Stimulated activated CD8-positive, alpha-beta memory T cell treated with anti-CD3 and anti-CD28 coated beads, Interleukin-7, amount 100 ng/mL, for 48 hours (primary cell): ENCODE data around the gene INTS7.

Source experiments
- DNase-seq, 2 donors: peaks; one replicate each; pipeline ENCODE4 v3.0.0-alpha.2; 2020; ENCODE audit warnings: low read depth in 1 of 2; ENCODE audit errors: extremely low read depth in 1 of 2

INTS7 gene, protein sequence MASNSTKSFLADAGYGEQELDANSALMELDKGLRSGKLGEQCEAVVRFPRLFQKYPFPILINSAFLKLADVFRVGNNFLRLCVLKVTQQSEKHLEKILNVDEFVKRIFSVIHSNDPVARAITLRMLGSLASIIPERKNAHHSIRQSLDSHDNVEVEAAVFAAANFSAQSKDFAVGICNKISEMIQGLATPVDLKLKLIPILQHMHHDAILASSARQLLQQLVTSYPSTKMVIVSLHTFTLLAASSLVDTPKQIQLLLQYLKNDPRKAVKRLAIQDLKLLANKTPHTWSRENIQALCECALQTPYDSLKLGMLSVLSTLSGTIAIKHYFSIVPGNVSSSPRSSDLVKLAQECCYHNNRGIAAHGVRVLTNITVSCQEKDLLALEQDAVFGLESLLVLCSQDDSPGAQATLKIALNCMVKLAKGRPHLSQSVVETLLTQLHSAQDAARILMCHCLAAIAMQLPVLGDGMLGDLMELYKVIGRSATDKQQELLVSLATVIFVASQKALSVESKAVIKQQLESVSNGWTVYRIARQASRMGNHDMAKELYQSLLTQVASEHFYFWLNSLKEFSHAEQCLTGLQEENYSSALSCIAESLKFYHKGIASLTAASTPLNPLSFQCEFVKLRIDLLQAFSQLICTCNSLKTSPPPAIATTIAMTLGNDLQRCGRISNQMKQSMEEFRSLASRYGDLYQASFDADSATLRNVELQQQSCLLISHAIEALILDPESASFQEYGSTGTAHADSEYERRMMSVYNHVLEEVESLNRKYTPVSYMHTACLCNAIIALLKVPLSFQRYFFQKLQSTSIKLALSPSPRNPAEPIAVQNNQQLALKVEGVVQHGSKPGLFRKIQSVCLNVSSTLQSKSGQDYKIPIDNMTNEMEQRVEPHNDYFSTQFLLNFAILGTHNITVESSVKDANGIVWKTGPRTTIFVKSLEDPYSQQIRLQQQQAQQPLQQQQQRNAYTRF

DNA sequence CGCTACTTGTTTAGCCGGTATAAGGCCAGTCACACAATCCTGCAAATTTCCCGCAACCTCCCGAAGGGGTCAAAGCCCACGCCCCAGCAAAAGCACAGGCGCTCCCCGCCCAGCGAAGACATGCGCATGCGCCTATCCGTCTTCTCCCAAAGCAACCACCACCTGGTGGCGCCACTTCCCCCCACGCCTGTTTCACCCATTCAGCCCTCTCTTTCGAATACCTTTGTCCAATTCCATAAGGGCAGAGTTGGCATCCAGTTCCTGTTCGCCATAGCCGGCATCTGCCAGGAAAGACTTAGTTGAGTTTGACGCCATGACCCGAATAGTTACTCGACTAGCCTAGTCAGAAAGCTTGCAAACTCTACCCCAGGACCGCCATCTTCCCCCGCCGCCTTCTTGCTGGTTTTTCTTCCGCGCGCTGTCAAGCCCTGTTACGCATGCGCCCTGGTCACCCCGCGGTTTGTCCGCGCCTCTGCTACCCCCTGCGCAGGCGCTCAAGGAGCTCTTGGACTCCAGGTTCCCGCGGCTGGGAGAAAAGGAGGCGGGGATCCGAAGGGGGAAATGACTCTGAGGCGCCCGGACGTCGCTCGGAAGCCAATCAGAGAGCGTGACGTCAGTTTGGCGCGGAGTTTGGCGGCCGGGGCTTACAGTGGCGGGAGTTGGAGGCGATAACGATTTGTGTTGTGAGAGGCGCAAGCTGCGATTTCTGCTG, at the start of gene INTS7, which contains the start of gene DTL:
Gene INTS7 (minus strand): TSS at position 435 of the 712 bp plus-strand sequence. CDS start 120 bp downstream, at position 315.
Gene DTL (plus strand): TSS at position 626 of the 712 bp plus-strand sequence. CDS start 143 bp downstream, outside the sequence.
- peak; percentile 96 to 98 for DNase-seq

DNA sequence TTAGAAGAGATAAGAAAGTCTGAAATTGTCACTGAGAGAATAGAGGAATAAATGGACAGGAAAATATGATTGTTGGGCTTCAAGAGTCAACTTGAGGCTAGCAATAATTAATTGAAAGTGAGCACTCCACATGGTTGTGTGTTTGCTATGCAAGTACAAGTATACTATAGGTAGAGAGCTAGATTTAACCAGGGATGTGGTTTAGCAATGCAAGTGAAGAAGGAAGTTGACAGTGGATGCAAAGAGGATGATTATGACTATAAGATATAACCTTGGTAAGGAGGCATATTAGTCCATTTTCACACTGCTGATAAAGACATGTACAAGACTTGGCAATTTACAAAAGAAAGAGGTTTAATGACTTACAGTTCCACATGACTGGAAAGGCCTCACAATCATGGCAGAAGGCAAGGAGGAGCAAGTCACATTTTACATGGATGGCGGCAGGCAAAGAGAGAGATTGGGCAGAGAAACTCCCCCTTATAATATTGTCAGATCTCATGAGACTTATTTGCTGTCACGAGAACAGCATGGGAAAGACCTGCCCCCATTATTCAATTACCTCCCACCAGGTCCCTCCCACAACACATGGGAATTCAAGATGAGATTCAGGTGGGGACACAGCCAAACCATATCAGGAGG, 47.5 kb upstream of the INTS7 start:
- no peak for DNase-seq

DNA sequence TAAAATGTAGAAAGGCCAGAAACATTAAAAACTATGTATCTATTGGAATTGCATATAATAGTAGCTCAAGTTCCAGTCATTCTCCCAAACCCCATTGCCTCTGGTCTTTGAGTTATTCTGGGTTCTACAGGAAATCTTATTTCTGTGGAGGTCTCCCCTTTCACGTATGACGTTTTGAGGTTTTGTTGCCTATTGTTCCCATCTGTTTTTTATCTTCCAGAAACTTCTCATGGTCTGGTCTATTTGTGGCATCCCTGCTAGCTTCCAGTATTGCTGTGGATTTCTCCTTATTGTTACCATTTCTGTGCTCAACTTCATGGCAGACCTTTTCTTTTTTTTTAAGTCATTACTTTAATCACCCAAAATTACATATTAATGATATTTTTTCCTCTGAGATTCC, 43.5 kb upstream of the INTS7 start:
- DNase-seq: no peak

DNA sequence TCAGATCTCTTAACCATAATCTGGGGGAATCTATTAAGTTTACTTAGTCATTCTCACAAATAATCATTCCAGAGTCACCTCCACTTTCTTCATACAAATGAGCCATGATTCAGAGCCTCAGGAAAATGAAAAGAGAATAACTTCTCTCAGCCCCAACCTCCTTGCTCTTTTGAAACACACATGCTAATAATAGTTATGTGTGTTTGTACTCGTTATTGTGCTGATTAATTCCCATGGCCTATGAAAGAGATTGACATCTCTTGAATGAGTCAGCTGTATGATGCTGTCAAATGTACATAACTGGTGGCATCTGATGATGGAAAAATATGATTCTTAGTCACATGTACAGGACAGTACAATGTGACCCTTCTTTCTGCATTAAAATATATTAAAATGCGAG, 41.7 kb upstream of the INTS7 start:
- DNase-seq: no peak

DNA sequence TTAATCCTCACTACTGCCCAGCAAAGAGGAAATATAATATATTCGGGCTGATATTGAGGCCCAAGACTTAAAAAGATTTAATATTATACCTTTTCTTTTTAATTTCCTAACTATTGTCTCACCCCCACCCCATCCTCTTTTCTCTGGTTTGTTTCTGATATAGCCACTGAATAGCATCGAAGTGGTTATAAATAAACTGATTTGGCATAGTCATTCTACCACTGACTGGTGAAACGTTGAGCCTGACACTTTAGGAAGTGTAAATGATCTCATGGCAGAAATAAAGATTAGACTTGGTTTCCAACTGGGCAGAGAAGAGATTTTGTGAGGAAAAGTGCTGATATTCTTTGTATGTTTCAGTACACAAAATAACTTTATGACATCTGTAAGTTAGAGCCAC, 39.5 kb upstream of the INTS7 start:
- DNase-seq: no peak

DNA sequence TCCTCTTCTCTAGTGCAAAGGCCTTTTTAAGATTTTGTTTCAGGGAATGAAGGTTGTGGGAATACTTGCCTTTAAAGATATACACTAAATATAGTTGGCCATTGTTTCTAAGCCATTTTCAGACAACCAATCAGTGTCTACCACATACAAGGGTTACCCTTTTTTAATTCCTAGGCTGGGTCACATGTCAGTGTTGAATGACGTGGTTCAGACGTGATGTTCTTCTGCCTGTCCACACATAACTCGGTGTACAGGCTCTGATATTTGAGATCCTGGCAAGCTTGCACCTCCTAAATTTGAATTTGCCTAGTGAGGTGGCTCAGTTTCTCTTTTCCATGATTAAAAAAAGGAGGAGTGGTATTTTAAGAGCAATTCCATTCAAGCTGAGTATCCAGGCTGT, 39.0 kb upstream of the INTS7 start:
- no peak for DNase-seq

DNA sequence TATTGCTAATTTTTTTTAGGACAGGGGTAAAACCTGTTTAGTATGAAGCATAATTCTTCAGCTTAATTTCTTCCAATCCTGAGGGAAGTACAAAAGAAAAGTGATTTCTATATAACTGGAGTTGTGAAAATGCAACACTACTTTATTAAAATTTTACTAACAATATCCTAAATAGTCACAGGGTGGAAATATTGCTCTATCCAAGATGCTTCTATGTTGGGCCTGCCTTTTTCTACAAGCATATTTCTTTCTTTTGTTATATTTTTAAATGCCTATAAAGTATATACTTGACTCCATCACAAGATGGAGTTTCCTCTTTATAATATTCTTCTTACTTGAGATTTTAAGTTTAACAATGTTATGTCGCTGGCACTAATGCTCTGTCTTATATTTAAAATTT, 38.1 kb upstream of the INTS7 start:
- DNase-seq: no peak

DNA sequence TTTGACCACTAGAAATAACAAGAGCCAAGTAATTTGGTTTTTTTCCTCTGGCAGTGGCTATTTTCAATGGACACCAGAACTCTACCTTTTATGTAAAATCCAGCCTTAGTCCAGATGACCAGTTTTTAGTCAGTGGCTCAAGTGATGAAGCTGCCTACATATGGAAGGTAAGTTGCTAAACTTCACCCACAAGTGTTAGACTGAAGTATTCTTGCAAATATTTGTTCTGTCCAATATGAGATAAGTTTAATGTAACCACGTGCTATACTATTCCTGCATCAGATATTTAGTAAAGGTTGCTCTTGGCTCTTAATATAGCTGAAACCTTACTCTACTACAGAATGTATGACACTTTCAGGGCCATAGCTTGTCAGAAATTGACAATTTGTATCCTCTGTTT, 36.7 kb upstream of the INTS7 start:
- DNase-seq: no peak

DNA sequence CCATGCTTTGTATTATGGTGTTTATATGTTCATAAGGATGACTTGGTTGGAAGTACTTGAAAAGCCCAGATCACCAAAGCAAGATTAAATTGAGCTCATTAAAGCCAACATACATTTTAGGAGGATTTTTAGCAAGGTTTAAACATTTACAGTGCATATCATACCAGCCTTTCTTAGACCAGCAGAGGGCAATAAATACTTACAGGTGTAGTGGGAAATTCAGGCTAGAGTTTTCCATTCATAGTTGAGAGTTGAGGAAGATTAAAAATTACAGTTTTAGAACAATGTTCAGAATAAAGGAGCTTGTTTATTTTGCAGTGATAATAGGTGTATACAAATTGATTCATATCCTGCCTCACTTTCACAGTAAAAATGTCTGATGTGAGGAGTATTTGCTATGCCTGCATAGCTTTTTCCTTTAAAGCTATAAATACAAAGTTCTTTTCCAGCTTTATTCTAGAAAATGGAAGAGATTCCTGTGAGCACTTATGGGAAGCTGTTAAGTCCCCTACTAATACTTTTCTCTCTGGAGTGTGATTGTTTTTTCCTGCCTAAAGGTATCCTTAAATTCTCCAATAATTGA, 35.5 kb upstream of the INTS7 start:
- no peak for DNase-seq

DNA sequence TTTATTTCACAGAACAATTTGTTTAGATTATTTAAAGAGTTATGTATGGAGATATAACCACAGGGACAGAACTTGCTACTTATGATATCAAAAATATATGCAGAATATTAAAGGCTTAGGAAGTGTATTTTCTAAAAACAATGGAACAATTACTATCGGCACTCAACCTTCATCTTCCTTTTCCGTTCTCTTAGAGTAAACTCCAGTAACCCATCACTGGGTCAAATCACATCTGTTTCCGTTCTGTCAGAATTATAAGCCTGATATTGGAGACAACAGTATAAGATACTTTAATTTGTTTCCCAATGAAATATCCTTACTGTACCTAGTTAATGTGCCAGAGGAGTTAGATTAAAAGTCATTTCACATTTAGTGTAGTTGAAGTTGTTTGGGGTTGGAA, 32.4 kb upstream of the INTS7 start:
- DNase-seq: no peak

DNA sequence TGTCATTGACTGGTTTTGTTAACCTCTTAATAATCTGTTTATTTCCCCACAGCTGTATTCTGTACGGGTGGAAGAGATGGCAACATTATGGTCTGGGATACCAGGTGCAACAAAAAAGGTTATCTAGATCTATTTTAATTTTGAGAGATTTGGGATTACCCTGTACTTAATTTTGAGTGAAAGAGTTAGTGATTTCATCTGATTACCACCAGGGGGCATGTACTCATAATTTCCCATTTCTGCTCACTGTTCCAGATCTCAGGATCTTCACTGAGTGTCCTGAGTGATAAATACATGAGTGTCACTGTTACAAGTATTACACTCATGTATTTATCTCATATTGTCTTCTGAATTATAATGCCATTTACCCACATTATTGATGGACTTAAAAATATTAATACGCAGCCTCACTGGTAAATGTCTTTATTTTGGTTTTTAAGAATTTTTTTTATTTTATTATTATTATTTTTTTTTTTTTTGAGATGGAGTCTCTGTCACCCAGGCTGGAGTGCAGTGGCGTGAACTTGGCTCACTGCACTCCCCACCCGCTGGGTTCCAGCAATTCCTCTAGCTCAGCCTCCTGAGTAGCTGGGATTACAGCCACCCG, 27.6 kb upstream of the INTS7 start:
- no peak for DNase-seq

DNA sequence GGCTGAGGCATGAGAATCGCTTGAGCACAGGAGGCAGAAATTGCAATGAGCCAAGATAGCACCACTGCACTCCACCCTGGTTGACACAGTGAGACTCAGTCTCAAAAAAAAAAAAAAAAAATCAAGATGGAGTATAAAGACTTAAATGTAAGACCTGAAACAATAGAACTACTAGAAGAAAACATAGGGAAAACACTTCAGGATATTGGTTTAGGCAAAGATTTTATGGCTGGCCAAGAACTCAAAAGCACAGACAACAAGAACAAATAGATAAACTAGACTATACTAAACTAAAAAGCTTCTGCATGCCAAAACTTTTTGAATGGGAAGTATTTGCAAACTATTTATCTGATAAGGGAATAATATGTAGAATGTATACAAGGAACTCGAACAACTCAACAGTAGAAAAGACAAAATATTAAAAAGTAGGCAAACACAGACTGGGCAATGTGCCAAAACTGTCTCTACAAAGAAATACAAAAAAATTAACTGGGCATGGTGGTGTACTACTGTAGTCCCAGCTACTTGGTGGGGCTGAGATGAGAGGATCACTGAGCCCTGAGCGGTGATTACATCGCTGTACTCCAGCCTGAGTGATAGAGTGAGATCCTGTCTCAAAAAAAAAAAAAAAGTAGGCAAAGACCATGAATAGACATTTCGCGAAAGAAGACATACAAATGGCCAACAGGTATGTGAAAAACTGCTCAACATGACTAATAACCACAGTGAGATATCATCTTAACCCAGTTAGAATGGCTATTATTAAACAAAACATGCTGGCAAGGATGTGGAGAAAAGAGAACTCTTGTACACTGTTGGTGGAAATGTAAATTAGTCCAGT, 25.5 kb upstream of the INTS7 start:
- DNase-seq: no peak

DNA sequence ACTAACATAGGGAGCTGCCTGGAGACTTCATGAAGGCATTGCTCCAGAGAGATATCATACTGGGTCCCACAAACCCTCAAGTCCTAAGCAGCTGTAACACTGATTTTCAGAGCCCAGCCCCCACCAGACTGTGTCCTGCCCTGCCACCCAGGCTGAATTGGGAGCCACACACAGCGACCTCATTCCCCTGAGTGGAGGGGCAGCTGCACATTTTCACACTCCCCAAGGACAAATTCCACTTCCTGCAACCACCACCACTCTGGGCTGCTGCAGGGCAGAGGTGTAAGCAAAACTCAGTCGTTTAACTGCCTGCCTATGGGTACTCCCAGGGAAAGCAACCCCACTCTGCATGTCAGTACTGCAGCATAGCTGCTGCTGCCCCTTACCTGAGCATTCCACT, 20.0 kb upstream of the INTS7 start:
- no peak for DNase-seq

DNA sequence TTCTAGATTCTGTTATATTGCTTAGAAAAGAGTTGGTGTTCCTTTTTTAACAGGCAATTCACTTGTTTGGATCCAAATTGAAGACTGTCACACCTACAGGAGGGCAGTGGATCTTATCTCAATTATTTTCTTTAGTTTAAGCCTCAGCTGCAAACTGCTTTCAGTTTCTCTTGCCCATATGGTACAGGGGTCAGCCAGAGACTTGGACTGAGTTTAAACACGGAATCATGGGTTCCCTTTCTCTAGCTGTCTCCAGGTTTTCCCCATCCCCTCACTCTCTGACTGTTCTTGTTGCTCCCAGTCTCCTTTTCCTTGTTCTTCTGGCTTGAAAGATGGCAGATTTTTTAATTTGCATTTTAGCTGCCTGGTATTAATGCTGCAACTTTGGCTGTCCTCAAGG, 18.6 kb upstream of the INTS7 start:
- DNase-seq: no peak

DNA sequence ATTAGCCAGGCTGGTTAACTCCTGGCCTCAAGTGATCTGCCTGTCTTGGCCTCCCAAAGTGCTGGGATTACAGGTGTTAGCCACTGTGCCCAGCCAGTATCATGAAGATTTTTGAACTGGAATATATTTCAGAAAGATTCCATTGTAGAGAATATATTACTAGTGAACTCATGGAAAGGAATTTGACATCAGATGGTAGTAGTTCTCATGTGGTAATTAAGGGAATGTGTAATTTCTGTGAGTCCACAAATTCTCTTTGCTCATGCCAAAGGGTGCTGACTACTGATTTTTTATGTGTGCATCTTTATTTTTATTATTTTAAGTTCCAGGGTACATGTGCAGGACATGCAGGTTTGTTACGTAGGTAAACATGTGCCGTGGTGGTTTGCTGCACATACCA, 10.6 kb upstream of the INTS7 start:
- no peak for DNase-seq

DNA sequence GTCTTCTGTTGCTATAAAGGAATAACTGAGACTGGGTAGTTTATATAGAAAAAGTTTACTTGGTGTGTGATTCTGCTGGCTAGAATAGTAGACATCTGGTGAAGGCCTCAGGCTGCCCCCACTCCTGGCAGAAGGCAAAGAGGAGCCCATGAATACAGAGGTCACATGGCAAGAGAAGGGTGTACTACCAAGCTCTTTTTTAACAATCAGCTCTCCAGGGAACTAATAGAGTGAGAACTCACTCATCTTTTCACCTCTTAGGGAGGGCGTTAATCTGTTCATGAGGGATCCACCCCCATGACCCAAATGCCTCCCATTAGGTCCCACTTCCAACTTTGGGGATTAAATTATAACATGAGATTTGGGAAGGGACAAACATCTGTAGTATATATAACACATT, 9.5 kb upstream of the INTS7 start:
- DNase-seq: no peak

DNA sequence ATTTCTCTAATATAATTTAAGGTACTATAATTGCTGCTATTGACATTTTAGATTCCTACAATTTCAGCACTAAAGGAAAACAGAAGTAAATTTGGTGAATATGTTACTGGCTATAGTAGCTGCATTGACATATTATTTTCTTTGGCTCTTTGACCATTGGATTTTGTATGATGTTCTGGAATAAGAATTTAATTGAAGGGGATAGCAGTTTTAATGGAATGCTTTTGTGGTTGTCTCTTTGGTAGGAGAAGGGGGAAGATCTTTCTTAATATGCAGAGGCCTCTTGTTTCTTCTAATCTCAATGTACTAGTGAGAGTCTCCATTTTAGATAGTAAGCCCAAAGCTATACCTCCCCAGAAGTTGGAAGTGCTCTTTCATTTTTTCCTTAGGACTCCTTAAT, 7.1 kb upstream of the INTS7 start:
- DNase-seq: no peak

DNA sequence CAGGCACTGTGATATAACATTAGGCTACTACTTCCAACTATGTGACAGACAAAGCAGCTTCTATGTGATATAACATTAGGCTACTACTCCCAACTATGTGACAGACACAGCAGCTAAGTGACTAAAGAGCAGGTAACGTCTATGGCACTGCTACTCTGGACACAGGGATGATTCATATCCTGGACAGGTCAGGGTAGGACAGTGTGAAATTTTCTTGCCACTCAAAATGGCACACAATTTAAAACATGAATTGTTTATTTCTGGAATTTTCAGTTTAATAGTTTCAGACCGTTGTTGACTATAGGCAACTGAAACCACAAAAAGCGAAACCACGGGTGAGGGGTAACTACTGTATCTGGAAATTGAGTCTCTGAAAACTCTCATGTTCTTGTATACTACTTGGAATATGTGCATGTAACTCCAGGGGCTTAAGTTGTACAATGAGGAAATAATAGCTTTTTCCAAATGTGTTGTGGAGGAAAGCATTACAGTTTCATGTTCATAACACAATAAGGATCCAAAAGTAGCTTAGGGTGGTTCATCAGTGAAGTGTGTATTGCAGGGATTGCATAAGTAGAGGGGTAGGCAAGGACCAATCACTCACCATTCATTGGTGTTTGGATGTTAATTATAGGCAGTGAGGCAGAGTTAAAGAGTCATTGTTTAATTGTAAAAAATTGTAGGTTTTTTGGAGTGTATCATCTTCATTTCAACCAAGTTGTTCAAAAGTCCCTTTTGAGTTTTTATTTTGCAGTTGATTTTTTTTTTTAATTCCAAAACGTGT, 5.5 kb upstream of the INTS7 start:
- no peak for DNase-seq
